ENCODE measurements around the gene MPP1.

MPP1 gene

GRCh38 chrX:154731881-154732280 lies 73.4 kb downstream of the MPP1 start:
- no peak for DNase-seq (ENCODE audit: low spot score)

- no peak for DNase-seq (ENCODE audit: low spot score)
Measured at GRCh38 chrX:154731184-154731583, 74.1 kb downstream of the MPP1 start.

GRCh38 chrX:154730253-154730891 lies 74.9 kb downstream of the MPP1 start:
- no peak for DNase-seq (ENCODE audit: low spot score)

GRCh38 chrX:154729439-154729838 lies 75.8 kb downstream of the MPP1 start:
- no peak for DNase-seq (ENCODE audit: low spot score)

All from iPS-NIHi11 (cell line).